EL (cell line): ENCODE measurements around the gene RAB3A.

ENCODE experiments used
- DNase-seq: peaks from one replicate; pipeline ENCODE4 v3.0.0-alpha.2; 2016

Gene RAB3A

GRCh38 chr19:18167975-18168645 lies 35.7 kb downstream of the RAB3A start:
- DNase-seq: peak; percentile 45

GRCh38 chr19:18167011-18167410 lies 36.8 kb downstream of the RAB3A start:
- no peak for DNase-seq

DNA sequence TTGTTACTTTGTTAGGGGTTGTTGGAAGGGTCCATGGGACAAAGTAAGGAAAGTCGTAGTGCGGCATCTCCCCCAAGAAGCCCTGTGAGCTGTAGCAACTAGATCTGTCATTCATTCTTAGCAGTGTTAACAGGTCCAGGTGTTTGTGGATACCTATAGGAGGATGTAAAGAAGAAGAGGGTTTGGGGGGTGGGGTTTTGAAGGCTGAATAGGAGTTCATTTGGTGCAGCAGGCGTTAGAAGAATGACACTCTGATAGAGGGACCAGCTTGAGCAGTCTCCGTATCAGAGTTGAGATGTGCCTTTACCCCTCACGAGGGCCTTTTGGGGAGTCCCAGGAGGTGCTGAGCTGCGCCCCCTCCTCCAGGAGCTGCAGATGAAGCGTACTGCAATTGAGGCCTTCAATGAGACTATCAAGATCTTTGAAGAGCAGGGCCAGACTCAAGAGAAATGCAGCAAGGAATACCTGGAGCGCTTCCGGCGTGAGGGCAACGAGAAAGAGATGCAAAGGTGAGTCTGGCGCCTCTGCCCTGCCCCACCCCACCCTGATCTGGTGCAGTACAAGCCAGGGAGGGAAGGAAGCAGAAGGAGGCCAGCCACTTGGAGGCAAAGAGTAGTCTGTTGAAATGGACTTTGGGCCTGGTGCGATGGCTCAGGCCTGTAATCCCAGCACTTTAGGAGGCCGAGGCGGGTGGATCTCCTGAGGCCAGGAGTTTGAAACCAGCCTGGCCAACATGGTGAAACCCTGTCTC lies 37.9 kb downstream of the RAB3A start:
- no peak for DNase-seq

- DNase-seq: no peak
Observed at GRCh38 chr19:18164072-18164471, 39.8 kb downstream of the RAB3A start.

DNA sequence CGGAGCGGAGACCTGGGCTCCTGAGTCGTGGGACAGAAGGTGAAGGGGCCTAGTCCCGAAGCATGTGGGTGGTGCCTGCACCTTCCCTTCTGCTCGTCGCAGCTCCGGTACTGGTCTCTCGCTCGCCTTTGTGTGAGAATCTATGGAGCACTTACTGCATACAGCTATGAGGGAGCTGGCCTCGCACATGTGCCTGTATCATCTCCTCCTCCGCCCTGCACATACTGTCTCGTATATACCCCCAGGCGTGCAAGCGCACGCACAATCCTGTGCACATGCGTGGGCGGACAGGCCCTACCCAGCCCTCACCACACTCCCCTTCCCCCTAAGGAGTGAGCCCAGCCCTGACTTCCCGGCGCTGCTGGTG lies 42.2 kb downstream of the RAB3A start:
- no peak for DNase-seq

DNA sequence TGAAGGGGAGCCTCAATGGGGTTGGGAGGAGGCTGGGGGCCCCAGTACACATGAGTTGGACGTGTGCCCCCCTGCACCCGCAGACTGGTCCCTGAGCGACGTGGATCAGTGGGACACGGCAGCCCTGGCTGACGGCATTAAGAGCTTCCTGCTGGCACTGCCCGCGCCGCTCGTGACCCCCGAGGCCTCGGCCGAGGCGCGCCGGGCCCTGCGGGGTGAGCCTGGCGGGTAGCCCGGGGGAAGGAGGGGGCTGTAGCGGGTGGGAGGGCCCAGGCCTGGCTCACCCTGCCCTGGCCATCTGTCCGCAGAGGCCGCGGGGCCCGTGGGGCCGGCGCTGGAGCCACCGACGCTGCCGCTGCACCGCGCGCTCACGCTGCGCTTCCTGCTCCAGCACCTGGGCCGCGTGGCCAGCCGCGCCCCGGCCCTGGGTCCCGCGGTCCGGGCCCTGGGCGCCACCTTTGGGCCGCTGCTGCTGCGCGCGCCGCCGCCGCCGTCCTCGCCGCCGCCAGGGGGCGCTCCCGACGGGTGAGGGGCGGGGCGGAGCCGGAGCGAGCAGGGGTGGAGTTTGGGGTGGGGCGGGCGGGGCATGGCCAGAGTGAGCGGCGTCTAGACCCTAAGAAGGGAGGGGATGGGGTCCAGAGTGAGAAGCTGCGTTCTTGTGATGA lies 42.7 kb downstream of the RAB3A start:
- DNase-seq: peak; percentile 67

GRCh38 chr19:18160493-18160970 lies 43.3 kb downstream of the RAB3A start:
- DNase-seq: no peak

DNA sequence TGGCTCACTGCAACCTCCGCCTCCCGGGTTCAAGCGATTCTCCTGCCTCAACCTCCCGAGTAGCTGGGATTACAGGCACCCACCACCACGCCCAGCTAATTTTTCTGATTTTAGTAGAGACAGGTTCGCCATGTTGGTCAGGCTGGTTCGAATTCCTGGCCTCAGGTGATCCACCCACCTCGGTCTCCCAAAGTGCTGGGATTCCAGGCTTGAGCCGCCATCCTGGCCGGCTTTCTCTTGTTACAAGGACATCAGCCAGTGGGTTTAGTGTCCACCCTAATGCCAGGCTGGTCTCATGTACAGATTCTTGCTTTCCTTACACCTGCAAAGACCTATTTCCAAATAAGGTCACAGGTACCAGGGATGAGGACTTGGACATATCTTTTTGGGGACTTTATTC lies 44.0 kb downstream of the RAB3A start:
- DNase-seq: no peak

GRCh38 chr19:18159059-18159616 lies 44.7 kb downstream of the RAB3A start:
- DNase-seq: peak; percentile 22

GRCh38 chr19:18158467-18158866 lies 45.4 kb downstream of the RAB3A start:
- no peak for DNase-seq

- no peak for DNase-seq
Observed at GRCh38 chr19:18157465-18158063, 46.3 kb downstream of the RAB3A start.

- peak; percentile 65 for DNase-seq
Observed at GRCh38 chr19:18156841-18157464, 46.9 kb downstream of the RAB3A start.

- DNase-seq: no peak
Observed at GRCh38 chr19:18156268-18156667, 47.6 kb downstream of the RAB3A start.

GRCh38 chr19:18155095-18156087 lies 48.5 kb downstream of the RAB3A start:
- DNase-seq: no peak

- DNase-seq: peak; percentile 18
Observed at GRCh38 chr19:18153556-18154134, 50.2 kb downstream of the RAB3A start.

DNA sequence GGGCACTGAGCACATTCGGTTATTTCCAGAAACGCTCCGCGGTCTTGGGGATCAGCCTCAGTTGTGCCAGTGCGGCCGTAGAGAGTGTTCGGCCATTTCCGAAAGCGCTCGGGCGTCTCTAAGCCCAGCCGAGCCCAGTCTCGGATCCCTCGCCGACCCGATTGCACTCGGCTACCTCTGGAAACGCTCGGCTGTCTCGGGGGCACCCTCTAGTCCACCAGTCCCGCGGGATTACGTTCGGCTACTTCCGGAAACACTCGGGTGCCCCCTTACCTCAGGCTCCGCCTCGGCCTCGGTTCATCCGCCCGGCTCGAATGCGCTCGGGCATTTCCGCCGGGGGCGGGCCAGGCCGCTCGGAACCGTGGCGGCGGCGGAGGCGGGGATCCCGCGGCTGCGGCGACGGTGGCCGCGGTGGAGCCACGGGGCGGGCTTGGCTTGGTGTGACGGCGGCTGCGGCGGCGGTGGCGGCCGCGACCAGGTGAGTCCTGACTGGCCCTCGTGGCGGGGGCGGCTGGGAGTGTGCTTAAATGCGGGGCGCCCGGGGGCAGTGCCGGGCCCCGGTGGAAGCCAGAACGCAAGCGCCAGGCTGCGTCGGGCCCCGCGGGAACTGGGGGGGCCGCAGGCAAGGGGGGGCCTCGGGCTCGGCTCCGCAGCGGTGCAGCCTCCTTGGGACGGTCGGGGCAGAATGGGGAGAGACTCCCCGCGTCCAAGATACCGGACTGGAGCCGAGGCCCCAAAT lies 50.9 kb downstream of the RAB3A start, which contains the start of gene PIK3R2:
PIK3R2 (plus strand) TSS at position 347 of the 739 bp plus-strand sequence. CDS start 2,717 bp downstream, outside the sequence.
- DNase-seq: peak; percentile 99

DNA sequence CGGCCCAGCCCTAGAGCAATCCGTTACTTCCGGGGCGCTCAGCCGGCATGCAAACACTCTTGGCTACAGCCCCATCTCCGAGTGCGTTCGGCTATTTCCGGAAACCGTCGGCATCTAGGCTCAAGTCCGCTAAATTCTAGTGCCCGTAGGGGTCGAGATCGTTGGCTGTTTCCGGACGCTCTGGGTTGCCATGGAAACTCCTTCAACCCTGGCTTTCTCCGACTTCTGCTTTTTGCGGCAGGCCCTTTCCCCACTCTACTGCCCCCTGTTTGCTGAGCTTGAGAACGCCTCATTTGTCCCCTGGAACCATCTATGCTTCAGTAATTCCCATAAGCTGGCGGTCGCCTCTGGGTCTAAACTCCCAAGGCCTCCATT lies 51.4 kb downstream of the RAB3A start:
- DNase-seq: peak; percentile 99

DNA sequence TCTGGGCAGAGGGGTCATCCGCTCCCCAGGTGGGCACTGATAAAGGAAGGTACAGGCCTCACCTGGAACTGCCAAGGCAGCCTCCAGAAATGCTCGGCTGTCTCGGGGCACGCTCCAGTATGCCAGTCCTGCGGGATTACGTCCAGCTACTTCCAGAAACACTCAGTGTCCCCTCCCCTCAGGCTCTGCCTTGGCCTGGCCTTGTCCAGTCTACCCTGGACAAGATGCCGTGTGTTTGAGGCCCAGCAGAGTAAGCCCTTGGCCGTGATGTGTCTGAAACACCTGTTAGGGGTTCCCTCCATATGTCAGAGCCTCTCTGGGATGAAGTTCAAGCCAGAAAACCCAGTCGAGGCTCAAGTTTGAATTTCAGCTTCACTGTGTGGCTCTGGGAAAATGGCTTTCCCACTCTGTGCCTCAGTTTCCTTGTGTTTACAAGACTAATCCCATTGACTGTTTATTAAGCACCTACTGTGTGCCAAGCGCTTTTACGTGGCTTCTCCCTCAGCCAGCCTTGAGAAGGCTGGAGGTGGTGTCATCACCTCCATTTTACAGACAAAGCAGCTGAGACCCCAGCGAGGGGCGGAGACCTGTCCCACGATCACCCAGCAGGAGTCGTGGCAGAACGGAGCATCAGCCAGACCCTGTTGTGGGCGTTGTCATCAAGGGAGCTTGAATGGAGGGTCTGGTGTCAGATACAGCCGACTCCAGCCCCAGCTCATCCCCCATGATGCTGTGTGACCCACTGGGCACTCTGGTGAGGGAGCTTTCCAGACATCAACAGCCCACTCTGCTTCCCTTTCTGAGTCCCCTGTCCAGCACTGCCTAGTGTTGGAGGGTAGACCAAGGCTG lies 52.8 kb downstream of the RAB3A start:
- DNase-seq: no peak

GRCh38 chr19:18149596-18149975 lies 54.3 kb downstream of the RAB3A start:
- DNase-seq: no peak
